Thymus (tissue), 11 donors: ENCODE data around the gene PLD2. TPM values are rescaled to one million over a fixed set of nuclear protein-coding genes. Genes with fewer than 3 reads are reported as not detected.

ENCODE experiments used
- DNase-seq, 9 donors: peaks; one replicate each; pipeline ENCODE4 v3.0.0-alpha.2; 2013; ENCODE audit warnings: low spot score in 9 of 9, low read depth in 6 of 9, missing footprints in 1 of 9
- H3K27ac ChIP-seq, 2 donors: one replicate each; pipeline ENCODE4 v1.5.1; 2013; ENCODE audit warnings: control low read depth in 1 of 2, low read depth in 1 of 2, low read length in 1 of 2, mild to moderate bottlenecking in 1 of 2, moderate library complexity in 1 of 2
- H3K27me3 ChIP-seq, 2 donors: one replicate each; pipeline ENCODE4 v1.5.1; 2013; ENCODE audit warnings: low read length in 1 of 2; ENCODE audit not compliant: control insufficient read depth in 2 of 2, insufficient read depth in 1 of 2
- H3K36me3 ChIP-seq, 2 donors: one replicate each; pipeline ENCODE4 v1.5.1; 2013; ENCODE audit warnings: low read length in 1 of 2, mild to moderate bottlenecking in 1 of 2, moderate library complexity in 1 of 2; ENCODE audit not compliant: control insufficient read depth in 2 of 2, insufficient read depth in 2 of 2
- H3K4me1 ChIP-seq, 2 donors: one replicate each; pipeline ENCODE4 v1.5.1; 2013; ENCODE audit warnings: low read length in 2 of 2; ENCODE audit not compliant: control insufficient read depth in 2 of 2, insufficient read depth in 2 of 2
- H3K4me3 ChIP-seq, 2 donors: one replicate each; pipeline ENCODE4 v1.5.1; 2013; ENCODE audit warnings: low read length in 2 of 2, control low read depth in 1 of 2, mild to moderate bottlenecking in 1 of 2
- H3K9me3 ChIP-seq, 2 donors: one replicate each; pipeline ENCODE4 v1.5.1; 2013; ENCODE audit warnings: low read length in 1 of 2, mild to moderate bottlenecking in 1 of 2; ENCODE audit not compliant: control insufficient read depth in 2 of 2, insufficient read depth in 1 of 2
- WGBS: extraction: QIAGEN DNeasy Blood & Tissue Kit; methylation state at CpG from one replicate; pipeline ENCODE4 v1.1.7; 2013; 5-methylcytosine and 5-hydroxymethylcytosine counted together
- polyA plus RNA-seq: library from polyadenylated mRNA; stranded (reverse); fragments of 200-250 nt; gene quantifications from one replicate; pipeline ENCODE4 v1.2.3, GENCODE V29; 2013
- total RNA-seq: library from RNA; stranded (reverse); fragments of 120-200 nt; gene quantifications from one replicate; pipeline ENCODE4 v1.2.4, GENCODE V29; 2013
- donor health status: healthy.

PLD2 gene
- total and polyA plus RNA-seq, 2 donors: 14.5 to 30.7 TPM

- Histone ChIP-seq H3K27me3 (peaks cover 71 to 92% of the 10 kb centered on the region in 2 donors), H3K9me3 (peaks cover 0 to 8% of the 10 kb centered on the region in 2 donors), H3K36me3 (no peaks in the 10 kb centered on the region), H3K27ac (peak within 1 kb of the TSS; percentile 56 to 86), H3K4me1 (peaks cover 9 to 29% of the 10 kb centered on the region in 2 donors), H3K4me3 (peak within 1 kb of the TSS; percentile 43 to 66)
- no peak for DNase-seq
- 18% methylated on average over 62 of the region's 62 CpGs for WGBS
Measured at GRCh38 chr17:4788807-4789700, 17.9 kb upstream of the PLD2 start, which contains the start of gene GLTPD2. GLTPD2 (plus strand) TSS chr17:4788964; CDS start chr17:4789012, 48 bp downstream.

GRCh38 chr17:4789701-4789950 is 17.3 kb upstream of the PLD2 start:
- Histone ChIP-seq H3K4me3 (peak overlapping the region; percentile 43 to 66), H3K36me3 (no peaks in the 10 kb centered on the region), H3K4me1 (peaks cover 9 to 29% of the 10 kb centered on the region in 2 donors), H3K27me3 (peaks cover 68 to 87% of the 10 kb centered on the region in 2 donors), H3K9me3 (peaks cover 0 to 8% of the 10 kb centered on the region in 2 donors), H3K27ac (peak overlapping the region; percentile 56 to 86)
- peak in 1 of 9 donors; percentile 23 for DNase-seq
- WGBS: under 1% methylated on average over 25 of the region's 25 CpGs

GRCh38 chr17:4789951-4790704 is 16.8 kb upstream of the PLD2 start:
- no peaks in the 10 kb centered on the region for H3K36me3 ChIP-seq
- WGBS: under 1% methylated on average over 91 of the region's 91 CpGs
- peaks cover 9 to 29% of the 10 kb centered on the region in 2 donors for H3K4me1 ChIP-seq
- peaks cover 0 to 8% of the 10 kb centered on the region in 2 donors for H3K9me3 ChIP-seq
- peaks cover 66 to 82% of the 10 kb centered on the region in 2 donors for H3K27me3 ChIP-seq
- H3K27ac ChIP-seq: peak overlapping the region; percentile 62 to 86
- H3K4me3 ChIP-seq: peak overlapping the region; percentile 30 to 66
- DNase-seq: peak in 8 of 9 donors; percentile 39 to 84 (median 57)

- WGBS: 47% methylated on average over 7 of the region's 7 CpGs
- Histone ChIP-seq H3K36me3 (no peaks in the 10 kb centered on the region), H3K4me3 (peak overlapping the region; percentile 30 to 66), H3K27ac (peak overlapping the region; percentile 41 to 86), H3K27me3 (peaks cover 61 to 76% of the 10 kb centered on the region in 2 donors), H3K9me3 (peaks cover 0 to 11% of the 10 kb centered on the region in 2 donors), H3K4me1 (peaks cover 9 to 23% of the 10 kb centered on the region in 2 donors)
- DNase-seq: no peak
Measured at GRCh38 chr17:4790705-4791088, 16.3 kb upstream of the PLD2 start.

- Histone ChIP-seq H3K9me3 (peaks cover 0 to 5% of the 10 kb centered on the region in 2 donors), H3K36me3 (peaks cover 17 to 18% of the 10 kb centered on the region in 2 donors), H3K4me3 (no peak overlapping the region), H3K4me1 (peaks cover 9 to 17% of the 10 kb centered on the region in 2 donors), H3K27ac (no peak overlapping the region), H3K27me3 (peaks cover 16 to 31% of the 10 kb centered on the region in 2 donors)
- WGBS: 95% methylated on average over 1 of the region's 1 CpG
- no peak for DNase-seq
Measured at GRCh38 chr17:4795168-4795567, 11.8 kb upstream of the PLD2 start.

DNA sequence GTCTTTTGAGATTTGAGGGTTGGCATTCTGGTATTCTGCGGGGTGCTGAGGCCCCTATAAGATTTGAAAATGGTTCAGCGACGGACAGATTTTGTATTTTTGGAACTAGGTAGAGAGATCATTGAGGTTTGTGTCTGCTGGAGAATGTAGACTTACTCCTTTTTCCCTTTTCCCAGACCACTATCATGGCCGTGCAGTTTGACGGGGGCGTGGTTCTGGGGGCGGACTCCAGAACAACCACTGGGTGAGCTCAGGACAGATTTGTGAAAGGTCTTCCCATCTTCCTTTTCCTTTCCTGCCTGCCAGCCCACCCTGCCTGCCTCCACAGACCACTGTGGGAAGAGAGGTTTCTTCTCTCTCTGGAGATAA is 10.4 kb upstream of the PLD2 start:
- Histone ChIP-seq H3K27ac (peak overlapping the region in 1 of 2 donors; percentile 69), H3K4me3 (peak overlapping the region; percentile 94 to 100), H3K36me3 (peaks cover 17 to 18% of the 10 kb centered on the region in 2 donors), H3K27me3 (peaks cover 5 to 18% of the 10 kb centered on the region in 2 donors), H3K4me1 (peaks cover 5 to 12% of the 10 kb centered on the region in 2 donors), H3K9me3 (peaks cover 0 to 5% of the 10 kb centered on the region in 2 donors)
- 4% methylated on average over 7 of the region's 7 CpGs for WGBS
- no peak for DNase-seq

DNA sequence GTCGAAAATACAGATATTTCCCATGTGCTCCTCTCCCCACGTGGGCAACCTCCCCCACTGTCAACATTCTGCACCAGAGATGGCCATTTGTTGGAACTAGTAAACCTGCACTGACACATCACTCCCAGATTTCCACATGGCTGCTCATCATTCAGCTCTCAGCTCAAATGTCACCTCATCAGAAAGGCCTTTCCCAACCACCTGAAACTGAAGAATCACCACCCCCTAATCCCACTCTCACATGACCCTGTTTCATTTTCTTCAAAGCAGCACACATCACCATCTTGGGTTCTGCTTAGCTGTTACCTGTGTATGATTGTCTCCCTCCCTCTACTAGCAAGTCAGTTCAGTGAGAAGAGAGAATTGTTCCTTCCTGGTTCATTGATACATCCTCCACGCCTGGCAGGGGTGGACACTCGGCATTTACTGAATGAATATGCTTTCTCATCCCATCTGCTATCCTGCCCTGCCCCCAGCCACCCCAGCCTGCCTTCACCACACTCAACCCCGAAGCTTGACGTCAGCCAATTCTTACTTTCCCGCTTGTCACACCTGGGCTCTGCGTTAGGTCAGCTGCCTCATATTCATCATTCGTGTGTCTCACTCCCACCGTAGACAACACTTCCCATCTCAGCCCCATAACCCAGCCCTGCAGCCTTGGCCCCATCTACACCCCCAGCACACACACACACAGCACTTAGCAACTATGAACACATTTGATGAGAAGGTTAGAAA is 6.3 kb upstream of the PLD2 start:
- H3K4me3 ChIP-seq: no peak overlapping the region
- H3K4me1 ChIP-seq: peaks cover 5 to 12% of the 10 kb centered on the region in 2 donors
- peaks cover 0 to 3% of the 10 kb centered on the region in 2 donors for H3K9me3 ChIP-seq
- peaks cover 1 to 19% of the 10 kb centered on the region in 2 donors for H3K27me3 ChIP-seq
- DNase-seq: no peak
- WGBS: 83% methylated on average over 10 of the region's 10 CpGs
- H3K36me3 ChIP-seq: peaks cover 17 to 18% of the 10 kb centered on the region in 2 donors
- H3K27ac ChIP-seq: peak overlapping the region; percentile 62 to 73

GRCh38 chr17:4802228-4802627 is 4.7 kb upstream of the PLD2 start, which contains the start of gene C17orf114:
C17orf114 (minus strand) TSS chr17:4802328.
- Histone ChIP-seq H3K27me3 (peaks cover 16 to 32% of the 10 kb centered on the region in 2 donors), H3K4me3 (no peak within 1 kb of the TSS), H3K9me3 (no peaks in the 10 kb centered on the region), H3K36me3 (peaks cover 17 to 18% of the 10 kb centered on the region in 2 donors), H3K27ac (peak within 1 kb of the TSS; percentile 62 to 73), H3K4me1 (peaks cover 3% of the 10 kb centered on the region in 2 donors)
- no peak for DNase-seq
- WGBS: 88% methylated on average over 9 of the region's 9 CpGs
